ENCODE results near the gene UCP2.

UCP2 gene

GRCh38 chr11:73982595-73982989 lies at the start of gene UCP2:
Gene UCP2 (minus strand): TSS chr11:73982843. CDS start chr11:73978378, 4,465 bp downstream.
- peak; percentile 89 to 90 for DNase-seq

GRCh38 chr11:74030723-74031676 lies 48.4 kb upstream of the UCP2 start:
- no peak for DNase-seq

GRCh38 chr11:74025467-74026166 lies 43.0 kb upstream of the UCP2 start:
- no peak for DNase-seq

GRCh38 chr11:74024261-74025029 lies 41.8 kb upstream of the UCP2 start:
- DNase-seq, result no peak

- no peak for DNase-seq
Observed at GRCh38 chr11:74023276-74023675, 40.6 kb upstream of the UCP2 start.

GRCh38 chr11:74022546-74022945 lies 39.9 kb upstream of the UCP2 start:
- DNase-seq, result no peak

- no peak for DNase-seq
Observed at GRCh38 chr11:74021998-74022397, 39.4 kb upstream of the UCP2 start.

GRCh38 chr11:74020539-74020938 lies 37.9 kb upstream of the UCP2 start:
- DNase-seq, result no peak

GRCh38 chr11:74019860-74020259 lies 37.2 kb upstream of the UCP2 start:
- no peak for DNase-seq

- DNase-seq, result no peak
Observed at GRCh38 chr11:74019104-74019738, 36.6 kb upstream of the UCP2 start.

- DNase-seq, result no peak
Observed at GRCh38 chr11:74018331-74019005, 35.8 kb upstream of the UCP2 start.

- DNase-seq, result no peak
Observed at GRCh38 chr11:74017631-74018030, 35.0 kb upstream of the UCP2 start.

GRCh38 chr11:74015919-74016684 lies 33.5 kb upstream of the UCP2 start:
- no peak for DNase-seq

- DNase-seq, result no peak
Observed at GRCh38 chr11:74014880-74015279, 32.2 kb upstream of the UCP2 start.

GRCh38 chr11:74013141-74013540 lies 30.5 kb upstream of the UCP2 start:
- DNase-seq, result no peak

- DNase-seq, result no peak
Observed at GRCh38 chr11:74012074-74012809, 29.6 kb upstream of the UCP2 start.

GRCh38 chr11:74011360-74012073 lies 28.9 kb upstream of the UCP2 start:
- no peak for DNase-seq

- no peak for DNase-seq
Observed at GRCh38 chr11:74010306-74011300, 28.0 kb upstream of the UCP2 start.
